GM18498 (cell line): Measurements from ENCODE around the gene EEF1AKMT2.

Experiments used
- ATAC-seq: cut with Tn5 transposase; IDR thresholded peaks from one replicate; pipeline ENCODE4 v1.9.1; 2021; ENCODE audit warnings: mild to moderate bottlenecking, moderate library complexity; ENCODE audit not compliant: unreplicated experiment

EEF1AKMT2 gene

DNA sequence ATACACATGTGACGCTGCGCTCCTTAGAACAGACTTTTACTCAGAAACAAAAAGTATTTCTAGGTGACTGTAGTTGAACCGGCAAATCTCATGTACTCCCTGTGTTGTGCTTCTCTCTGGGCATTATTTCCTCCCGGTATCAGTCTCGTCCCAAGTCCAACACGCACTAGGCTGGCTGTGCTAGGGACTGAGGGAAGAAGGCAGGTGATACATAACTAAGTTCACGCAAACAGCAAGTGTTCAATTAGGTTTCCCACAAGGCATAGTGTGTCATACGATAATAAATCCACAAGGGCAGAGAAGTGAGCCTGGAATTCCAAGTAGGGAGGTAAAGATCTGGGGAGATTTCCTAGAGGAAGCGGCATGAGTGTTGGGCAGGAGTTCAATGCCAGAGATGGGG lies 67.9 kb downstream of the EEF1AKMT2 start:
- ATAC-seq = no peak

DNA sequence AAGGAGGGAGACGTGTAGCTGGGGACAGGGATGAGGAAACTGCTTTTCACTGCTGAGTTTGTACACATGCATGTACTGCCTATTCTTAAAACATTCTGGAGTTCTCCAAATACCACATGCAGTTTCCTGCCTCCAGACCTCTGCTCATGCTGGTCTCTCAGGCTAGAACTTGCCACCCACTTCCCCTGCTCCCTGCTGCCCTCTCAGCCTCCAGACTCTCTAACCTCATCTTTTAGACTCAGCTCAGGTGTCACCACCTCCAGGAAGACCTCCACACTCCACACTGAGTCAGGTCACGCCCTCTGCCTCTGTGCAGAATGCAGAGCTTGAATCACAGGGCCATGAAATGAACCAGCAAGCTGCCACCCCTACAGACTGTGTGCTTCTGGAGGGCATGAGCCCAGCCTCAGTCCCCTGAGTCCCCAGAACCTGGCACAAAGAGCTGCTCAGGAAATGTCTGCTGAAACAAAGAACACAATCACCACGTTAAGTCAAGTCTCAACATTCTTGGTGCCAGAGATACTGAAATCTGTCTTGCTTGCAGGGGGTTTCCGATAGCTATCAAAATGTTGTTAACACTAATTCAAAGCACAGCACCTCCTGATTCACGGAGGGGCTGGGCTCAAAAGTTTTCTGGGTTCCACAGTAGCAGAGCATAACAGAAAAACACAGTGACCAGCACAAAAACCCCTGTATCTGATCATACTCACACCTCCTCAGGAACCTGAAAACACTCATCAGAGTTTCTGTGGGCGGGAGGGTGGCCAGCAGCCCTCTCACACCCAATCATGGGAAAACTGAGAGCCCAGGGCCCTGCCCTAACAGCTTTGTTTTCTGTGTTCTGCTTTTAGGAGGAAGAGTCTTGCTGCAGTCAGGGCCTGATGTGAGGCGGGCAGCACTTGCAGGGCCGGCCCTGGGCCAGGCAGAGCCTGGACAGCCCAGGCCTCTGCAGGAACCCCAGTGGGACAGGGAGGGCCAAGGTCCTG lies 68.6 kb downstream of the EEF1AKMT2 start:
- ATAC-seq = peak; percentile 75

DNA sequence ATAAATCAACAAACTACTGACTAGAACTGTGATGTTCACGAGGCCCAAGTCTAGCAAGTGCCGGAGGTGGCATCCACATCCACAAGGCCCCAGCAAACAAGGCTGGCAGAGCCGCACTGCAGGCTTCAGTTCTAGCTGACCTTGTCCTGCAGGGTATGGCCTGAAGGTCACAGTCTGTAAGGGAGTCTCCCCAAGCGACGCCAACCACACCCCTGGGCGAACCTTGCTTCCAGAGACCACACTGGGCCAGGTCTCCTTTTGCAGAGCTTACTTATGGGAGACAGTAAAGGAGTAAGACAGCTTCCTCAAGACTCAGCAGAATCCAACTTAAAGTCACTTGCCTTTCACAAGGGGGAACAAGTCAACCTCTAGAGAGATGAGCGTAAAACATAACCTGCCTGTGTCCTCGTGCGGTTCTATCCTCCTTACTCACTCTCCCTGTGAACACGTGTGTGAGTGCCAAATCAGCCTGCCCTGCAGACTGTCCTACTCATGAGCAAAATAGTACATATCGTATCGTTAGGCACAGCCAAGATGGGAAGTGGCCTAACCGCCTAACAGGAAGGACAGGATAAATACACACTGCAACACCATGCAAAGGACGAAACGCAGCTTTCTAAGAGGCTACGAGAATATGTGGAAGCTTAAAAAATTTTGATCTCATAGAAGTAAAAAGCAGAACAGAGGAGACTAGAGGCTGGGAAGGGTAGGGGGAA lies 70.2 kb downstream of the EEF1AKMT2 start:
- ATAC-seq = no peak

DNA sequence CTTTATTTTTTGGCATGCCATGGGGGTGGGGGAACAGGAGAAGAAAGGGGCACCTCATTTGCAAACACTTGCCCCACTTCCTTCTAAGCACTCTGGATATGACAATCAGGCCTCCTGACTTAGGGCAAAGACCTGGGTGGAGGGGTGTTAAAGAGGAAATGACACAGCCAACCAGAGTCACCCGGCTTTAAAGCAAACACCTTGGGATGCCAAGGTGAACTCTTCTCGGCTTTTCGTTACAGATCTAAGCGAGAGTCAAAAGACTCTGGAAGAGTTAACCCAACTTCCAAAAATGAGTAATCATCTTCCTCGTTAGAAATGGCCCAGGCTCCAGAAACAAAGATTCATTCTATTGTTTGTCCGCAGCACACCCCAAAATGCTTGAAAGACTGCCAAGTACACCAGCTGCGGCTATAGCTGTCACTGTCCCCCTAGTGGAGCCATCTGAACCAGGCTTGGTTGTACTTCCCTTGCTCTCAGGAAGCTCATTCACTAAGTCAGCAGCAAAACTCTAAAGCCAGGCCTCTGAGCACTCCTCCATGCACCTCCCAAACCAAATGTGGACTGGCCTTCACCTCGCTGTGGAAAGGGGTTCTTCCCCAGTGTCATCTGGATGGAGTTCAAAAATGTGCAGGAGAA lies 72.4 kb downstream of the EEF1AKMT2 start:
- peak; percentile 40 for ATAC-seq

DNA sequence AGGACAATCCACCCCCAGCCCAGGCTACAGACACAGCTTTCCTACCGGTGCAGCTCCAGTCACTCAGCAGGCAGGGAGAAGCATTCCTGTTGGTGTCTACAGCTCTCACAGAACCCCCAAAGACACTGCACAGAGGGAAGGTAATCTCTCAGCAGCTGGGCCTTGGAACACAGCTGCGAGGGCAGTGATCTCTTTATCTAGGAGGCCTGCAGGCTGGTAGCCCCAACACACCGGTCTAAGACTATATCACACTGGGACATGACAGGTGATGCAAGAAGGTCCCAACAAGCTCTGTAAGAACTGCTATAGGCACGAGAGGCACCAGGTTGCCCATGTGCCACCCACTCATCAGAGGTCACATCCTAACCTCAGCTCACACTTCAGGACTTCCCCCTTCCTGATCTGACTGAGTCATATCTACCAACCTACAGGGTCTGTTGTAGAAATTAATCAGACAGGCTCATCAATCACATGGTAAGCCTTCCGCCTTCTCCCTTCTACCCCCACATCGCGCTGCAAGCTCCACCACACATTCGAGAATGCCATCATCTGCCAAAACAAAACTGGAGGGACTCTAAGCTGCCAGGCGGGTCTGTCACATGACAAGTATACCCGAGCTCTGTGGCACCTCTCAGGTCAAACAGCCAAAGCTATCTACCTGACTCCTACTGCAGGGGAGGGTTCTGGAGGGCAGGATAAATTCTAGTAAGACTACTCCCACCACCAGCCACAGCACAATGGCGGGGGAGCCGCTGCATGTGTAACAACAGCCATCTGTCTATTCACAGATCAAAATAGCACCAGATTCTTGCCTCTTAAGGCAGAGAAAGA lies 73.6 kb downstream of the EEF1AKMT2 start:
- peak; percentile 68 for ATAC-seq

DNA sequence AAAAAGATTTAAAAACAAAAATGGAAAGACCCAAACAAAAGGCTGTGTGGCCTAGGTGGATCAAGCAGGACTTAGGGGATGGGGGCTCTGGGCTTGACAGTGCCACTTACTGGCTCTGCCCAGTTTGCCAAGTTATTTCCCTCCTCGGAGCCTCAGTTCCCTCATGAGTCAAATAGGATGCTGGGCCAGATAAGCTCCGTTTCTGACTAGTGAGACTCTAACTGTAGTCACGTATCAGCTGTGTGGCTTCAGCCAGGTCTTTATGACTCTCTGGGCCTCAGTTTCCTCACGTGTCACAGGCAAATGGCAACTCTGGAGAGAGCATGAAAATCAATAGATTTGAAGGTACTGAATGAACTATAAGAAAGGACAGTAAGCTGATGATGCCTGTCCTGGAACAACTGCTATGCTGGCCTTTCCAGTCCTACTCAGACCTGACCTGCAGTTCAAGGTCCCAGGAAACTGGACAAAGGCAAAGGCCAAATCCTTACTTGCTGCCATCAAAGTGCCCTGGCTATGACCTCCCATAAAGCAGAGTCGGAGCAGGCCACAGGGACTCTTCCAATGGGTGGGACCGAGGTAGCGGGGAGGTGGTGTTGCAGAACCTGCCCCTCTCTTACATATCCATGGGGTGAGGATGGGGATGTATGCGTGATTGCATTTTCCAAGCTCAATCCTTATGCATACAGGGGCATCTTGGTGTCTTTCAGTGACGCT lies 74.5 kb downstream of the EEF1AKMT2 start:
- ATAC-seq = no peak

DNA sequence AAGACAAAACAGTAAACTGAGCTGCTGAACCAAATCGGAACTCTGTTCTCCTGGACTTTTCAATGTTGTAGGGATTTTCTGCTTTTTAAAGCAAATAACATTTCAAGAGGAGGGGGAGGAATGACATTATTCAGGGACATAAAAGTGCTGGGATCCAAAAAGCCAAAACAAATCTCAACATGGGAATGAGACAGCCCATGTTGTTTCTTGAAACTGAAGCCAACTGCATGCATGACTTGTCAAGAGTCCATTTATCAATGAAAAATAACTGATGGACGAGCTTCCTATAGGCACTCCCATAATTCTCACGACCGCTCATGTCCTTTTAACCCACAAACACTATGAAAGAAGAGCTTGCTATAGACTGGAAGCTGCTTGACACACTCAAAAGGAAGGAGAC lies 75.3 kb downstream of the EEF1AKMT2 start:
- ATAC-seq = no peak

DNA sequence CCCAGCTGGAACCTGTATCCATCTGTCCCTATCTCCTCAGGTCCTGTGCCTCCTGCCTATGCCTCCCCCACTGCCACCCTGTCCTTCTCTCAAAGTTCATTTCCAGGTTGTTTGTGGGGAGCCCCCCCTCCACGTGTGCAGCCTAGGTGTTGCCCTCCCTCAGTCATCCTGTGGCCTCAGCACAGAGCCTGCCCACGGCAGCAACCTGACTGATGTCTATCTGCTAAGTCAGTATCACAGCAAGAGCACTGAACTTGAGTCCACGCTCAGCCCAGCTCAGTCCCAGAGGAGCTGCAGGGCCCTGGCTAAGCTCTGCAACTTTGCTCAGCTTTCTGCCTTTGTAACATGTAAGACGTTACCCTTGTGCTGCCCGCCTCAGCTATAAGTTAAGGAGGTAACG lies 76.2 kb downstream of the EEF1AKMT2 start:
- no peak for ATAC-seq

DNA sequence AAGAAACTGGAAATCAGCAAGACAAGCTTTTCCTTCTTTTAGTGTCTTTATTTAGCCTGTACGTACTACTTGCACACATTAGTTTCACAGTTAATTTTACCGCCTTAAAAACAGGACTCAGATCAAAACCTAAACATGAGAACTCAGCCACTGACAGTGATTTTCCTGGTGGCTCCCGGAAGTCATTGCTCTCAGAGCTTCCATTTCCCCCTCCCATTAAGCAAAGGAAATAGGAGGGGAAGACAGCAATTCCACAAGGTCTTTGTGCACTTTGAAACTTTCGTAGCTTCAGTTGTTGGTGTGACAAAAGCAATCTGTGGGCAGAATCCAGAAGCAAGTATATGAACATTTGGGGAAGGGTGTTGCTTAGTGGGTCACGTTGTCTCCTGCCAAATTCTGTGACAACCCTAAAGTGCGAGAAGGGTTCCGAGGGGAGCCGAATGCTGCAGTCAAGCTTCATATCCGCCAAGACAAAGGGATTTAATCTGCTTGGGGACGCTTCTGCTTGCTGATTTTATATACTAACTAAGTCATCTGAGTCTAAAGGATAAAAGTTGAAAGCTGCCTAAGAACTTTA lies 77.9 kb downstream of the EEF1AKMT2 start:
- no peak for ATAC-seq

DNA sequence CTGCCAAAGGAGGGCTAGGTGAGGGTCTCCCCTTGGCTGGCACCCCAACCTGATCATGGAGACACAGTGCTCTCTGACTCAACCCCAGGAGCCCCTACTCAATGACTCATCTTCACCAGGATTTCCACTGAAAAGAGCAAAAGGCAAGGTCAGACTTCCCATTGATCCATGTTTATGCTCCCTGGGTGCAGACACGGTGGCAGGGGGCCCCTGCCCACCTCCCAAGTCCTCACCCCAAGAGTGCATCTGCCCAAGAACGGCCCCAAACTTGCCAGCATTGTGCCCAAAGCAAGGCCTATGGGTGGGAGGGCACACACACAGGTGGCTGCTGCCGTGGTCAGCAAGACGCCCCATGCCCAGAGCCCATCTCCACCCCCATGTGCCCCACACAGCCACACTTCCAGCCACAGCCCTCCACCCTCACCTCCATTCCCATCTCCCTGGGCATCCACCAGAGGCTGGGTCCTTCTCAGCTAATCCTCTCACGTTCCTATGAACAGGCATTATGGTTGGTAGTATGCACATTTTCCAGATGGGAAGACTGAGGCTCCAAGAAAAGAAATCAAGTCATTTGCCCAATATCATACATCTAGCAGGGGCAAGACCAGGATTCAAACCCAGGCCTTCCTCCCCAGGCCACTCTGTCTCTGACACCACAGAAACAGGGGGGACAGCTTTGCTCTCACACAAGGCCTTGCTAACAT lies 78.8 kb downstream of the EEF1AKMT2 start:
- no peak for ATAC-seq

DNA sequence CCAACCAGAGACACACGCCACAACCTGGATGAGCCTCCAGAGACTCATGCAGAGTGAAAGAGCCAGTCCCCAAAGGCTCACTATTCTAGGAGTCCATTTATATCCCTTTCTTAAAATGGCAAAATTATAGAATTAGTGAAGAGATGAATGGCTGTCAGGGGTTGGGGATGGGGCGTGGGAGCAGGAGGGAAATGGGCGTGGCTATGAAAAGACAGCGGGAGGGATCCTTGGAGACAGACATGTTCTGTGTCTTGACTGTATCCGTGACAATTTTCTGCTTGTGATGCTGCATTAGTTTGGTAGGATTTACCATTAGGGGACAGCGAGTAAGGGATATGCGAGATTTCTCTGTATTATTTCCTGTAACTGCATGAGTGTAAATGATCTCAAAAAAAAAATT lies 80.5 kb downstream of the EEF1AKMT2 start:
- ATAC-seq = no peak

DNA sequence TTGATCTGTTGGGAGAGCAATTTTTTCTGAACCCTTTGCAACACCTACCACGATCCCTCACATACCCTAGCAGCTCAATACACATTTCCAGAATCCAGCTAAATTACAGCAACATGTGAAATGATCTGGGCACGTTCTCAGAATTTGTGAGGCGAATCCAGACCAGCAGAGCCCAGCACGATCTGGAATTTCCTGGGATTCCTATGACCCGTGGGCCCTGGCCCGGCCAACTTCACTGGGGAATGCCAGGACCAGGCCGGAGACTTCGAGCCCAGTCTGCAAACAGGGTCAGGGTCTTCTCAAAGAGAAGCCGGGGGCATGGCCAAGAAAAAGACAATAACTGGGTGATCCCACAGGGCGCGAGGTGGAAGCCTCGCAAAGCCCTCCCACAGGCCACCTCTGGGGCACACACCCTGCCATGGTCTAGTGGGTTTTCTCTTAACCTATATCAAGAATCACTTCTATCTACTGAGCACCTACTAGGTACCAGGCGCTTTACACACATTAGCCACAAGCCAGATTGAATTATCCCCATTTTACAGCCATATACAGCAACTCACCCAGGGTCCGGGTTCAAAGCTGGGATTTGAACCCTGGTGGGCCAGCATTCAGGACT lies 81.3 kb downstream of the EEF1AKMT2 start:
- ATAC-seq = no peak

DNA sequence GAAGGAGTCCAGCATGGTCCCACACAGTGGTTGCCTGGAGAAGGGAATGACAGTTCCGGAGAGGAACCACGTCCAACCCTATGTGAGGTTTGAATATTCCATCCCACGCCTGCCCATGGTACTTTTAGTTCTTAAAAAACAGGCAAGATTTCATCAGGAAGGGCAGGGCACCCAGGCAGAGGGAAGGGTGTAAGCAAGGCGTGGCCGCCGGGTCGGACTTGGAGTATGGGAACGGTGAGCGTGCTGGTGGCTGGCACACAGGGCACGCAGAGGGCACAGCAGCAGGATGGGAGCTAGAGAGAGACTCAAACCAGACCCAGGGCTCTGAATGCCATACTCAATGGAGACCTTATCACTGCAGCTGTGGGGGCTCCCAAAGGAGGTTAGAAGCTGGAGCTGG lies 81.8 kb downstream of the EEF1AKMT2 start:
- ATAC-seq = no peak

DNA sequence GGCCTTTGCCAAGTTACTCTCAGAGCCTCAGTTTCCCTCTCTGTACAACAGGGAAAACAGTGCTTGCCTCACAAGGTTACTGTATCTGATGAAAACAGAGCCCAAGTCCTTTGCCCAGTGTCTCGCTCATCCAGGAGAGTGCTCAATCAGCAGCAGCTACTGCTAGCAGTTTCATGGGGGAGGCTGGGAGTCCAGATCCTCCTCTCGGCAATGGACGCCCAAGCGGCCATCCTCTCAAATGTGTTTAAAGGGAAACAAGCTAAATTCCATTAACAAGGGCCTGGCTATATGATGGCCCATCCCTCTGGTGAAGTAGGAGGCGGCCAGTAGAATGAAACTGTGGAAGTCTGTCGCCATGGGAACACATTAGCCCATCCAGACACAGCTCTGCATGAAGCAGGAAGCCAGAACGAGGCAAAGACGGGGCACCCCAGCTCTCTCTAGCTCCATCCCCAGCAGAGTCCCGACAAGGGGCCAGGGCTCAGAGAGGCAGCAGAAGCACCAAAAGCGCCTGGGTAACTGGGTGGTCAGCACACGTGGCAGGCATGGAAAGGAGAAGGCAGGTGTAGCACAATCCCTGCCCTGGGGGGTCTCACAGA lies 82.7 kb downstream of the EEF1AKMT2 start:
- no peak for ATAC-seq

DNA sequence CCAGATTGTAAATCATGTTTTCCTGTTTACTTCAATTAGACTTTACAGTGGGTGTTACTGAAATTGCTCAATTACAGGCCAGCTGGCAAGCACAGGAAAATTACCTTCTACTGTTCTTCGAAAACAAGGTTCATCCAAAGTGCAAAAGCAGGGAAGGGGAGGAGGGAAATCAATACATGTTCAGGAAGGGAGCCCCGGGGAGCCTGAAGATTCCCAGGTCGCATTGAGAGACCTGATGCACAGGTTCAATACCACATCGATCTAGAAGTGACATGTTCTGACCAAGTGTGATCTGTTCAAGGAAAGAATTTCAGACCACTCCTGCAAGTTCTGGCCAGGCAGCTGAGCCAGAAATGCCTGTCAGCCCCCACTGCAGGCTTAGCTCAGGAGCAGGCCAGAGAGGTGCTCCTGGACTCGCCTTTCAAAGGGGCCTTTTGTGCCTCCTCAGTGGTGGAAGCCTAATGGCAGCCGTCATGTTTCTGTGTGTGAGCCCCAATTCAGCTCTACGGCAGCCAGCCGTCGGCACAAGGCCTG lies 83.4 kb downstream of the EEF1AKMT2 start:
- no peak for ATAC-seq
